Neuronal stem cell (in vitro differentiated cells): ENCODE data around the gene A3GALT2.

Source experiments
- DNase-seq: peaks from one replicate; pipeline ENCODE4 v3.0.0-alpha.2; 2013; ENCODE audit warnings: low spot score
- H2AFZ ChIP-seq: one replicate; pipeline ENCODE4 v1.6.1; 2013; ENCODE audit warnings: mild to moderate bottlenecking, low read length, inconsistent platforms
- H2AK5ac ChIP-seq: 2 replicates; pipeline ENCODE4 v1.6.1; 2013; ENCODE audit warnings: low read depth, mild to moderate bottlenecking, inconsistent platforms, low read length, moderate library complexity, mixed read lengths
- H2BK120ac ChIP-seq: 2 replicates; pipeline ENCODE4 v1.6.1; 2013; ENCODE audit warnings: low read depth, mild to moderate bottlenecking, inconsistent platforms, low read length, moderate library complexity, mixed read lengths
- H2BK12ac ChIP-seq: one replicate; pipeline ENCODE4 v1.6.1; 2013; ENCODE audit warnings: low read length, inconsistent platforms
- H2BK15ac ChIP-seq: 2 replicates; pipeline ENCODE4 v1.6.1; 2013; ENCODE audit warnings: mild to moderate bottlenecking, low read length, inconsistent platforms, mixed read lengths
- H2BK5ac ChIP-seq: one replicate; pipeline ENCODE4 v1.6.1; 2013; ENCODE audit warnings: inconsistent platforms, mild to moderate bottlenecking, low read length, moderate library complexity
- H3K14ac ChIP-seq: one replicate; pipeline ENCODE4 v1.6.1; 2013; ENCODE audit warnings: low read length, inconsistent platforms
- H3K18ac ChIP-seq: 2 replicates; pipeline ENCODE4 v1.6.1; 2013; ENCODE audit warnings: low read length, inconsistent platforms
- H3K23ac ChIP-seq: 2 replicates; pipeline ENCODE4 v1.6.1; 2013; ENCODE audit warnings: low read depth, mild to moderate bottlenecking, mixed read lengths, low read length, inconsistent platforms; ENCODE audit not compliant: poor library complexity
- H3K27ac ChIP-seq: replicated peaks from 3 replicates; pipeline ENCODE4 v1.5.1; 2013; ENCODE audit warnings: low read length, inconsistent platforms
- H3K27me3 ChIP-seq, 3 experiments: 2 replicates each; pipeline ENCODE4 v1.6.1; 2013; ENCODE audit warnings: low read length in 3 of 3, mild to moderate bottlenecking in 2 of 3, inconsistent platforms in 1 of 3, low read depth in 1 of 3, mixed read lengths in 1 of 3, moderate library complexity in 1 of 3; ENCODE audit not compliant: control insufficient read depth in 3 of 3, insufficient read depth in 3 of 3
- H3K36me3 ChIP-seq, 2 donors: replicated peaks in 1 of 2; 2 replicates each; pipeline ENCODE4 v1.6.1; 2013; ENCODE audit warnings: low read length in 2 of 2; ENCODE audit not compliant: control insufficient read depth in 2 of 2, insufficient read depth in 2 of 2
- H3K4ac ChIP-seq: 2 replicates; pipeline ENCODE4 v1.6.1; 2013; ENCODE audit warnings: inconsistent platforms, mild to moderate bottlenecking, low read length, moderate library complexity
- H3K4me1 ChIP-seq, 2 donors: 1 replicate in 1 of 2; 2 replicates in 1 of 2; pipeline ENCODE4 v1.6.1; 2013; ENCODE audit warnings: low read length in 2 of 2, low read depth in 1 of 2; ENCODE audit not compliant: control insufficient read depth in 2 of 2, insufficient read depth in 1 of 2
- H3K4me2 ChIP-seq: one replicate; pipeline ENCODE4 v1.6.1; 2013; ENCODE audit warnings: mild to moderate bottlenecking, low read length, inconsistent platforms; ENCODE audit not compliant: insufficient read depth, poor library complexity, severe bottlenecking
- H3K4me3 ChIP-seq, 2 donors: 2 replicates each; pipeline ENCODE4 v1.5.1; 2013; ENCODE audit warnings: low read length in 2 of 2, mild to moderate bottlenecking in 2 of 2, inconsistent platforms in 1 of 2, moderate library complexity in 1 of 2
- H3K79me1 ChIP-seq: one replicate; pipeline ENCODE4 v1.6.1; 2013; ENCODE audit warnings: low read depth, mild to moderate bottlenecking, inconsistent platforms, low read length, moderate library complexity
- H3K9ac ChIP-seq: one replicate; pipeline ENCODE4 v1.6.1; 2013; ENCODE audit warnings: mild to moderate bottlenecking, low read depth, low read length, inconsistent platforms; ENCODE audit not compliant: poor library complexity
- H3K9me3 ChIP-seq, 2 donors: replicated peaks in 1 of 2; 2 replicates each; pipeline versions ENCODE3 to v1.6.1; 2013; ENCODE audit warnings: low read length in 2 of 2, mild to moderate bottlenecking in 2 of 2, inconsistent platforms in 1 of 2, low read depth in 1 of 2, mixed read lengths in 1 of 2, moderate library complexity in 1 of 2; ENCODE audit not compliant: control insufficient read depth in 2 of 2, insufficient read depth in 1 of 2
- H4K8ac ChIP-seq: one replicate; pipeline ENCODE4 v1.6.1; 2013; ENCODE audit warnings: low read depth, mild to moderate bottlenecking, inconsistent platforms, low read length, moderate library complexity
- H4K91ac ChIP-seq: one replicate; pipeline ENCODE4 v1.6.1; 2013; ENCODE audit warnings: low read length, low read depth, mild to moderate bottlenecking, inconsistent platforms; ENCODE audit not compliant: poor library complexity
- WGBS, 2 donors: extraction: QIAGEN DNeasy Blood & Tissue Kit; methylation state at CpG; one replicate each; pipeline ENCODE4 v1.1.7; 2013; ENCODE audit warnings: missing lambda C conversion rate in 2 of 2, mixed read lengths in 1 of 2; ENCODE audit not compliant: insufficient read length in 2 of 2, insufficient replicate concordance in 1 of 2; ENCODE audit errors: extremely low coverage in 2 of 2; 5-methylcytosine and 5-hydroxymethylcytosine counted together

A3GALT2 gene

GRCh38 chr1:33263890-33264504, 56.9 kb downstream of the A3GALT2 start:
- Histone ChIP-seq H3K79me1 (peaks cover 12% of the 10 kb centered on the region), H3K9ac (no peak overlapping the region), H3K9me3 (peaks cover 0 to 2% of the 10 kb centered on the region in 2 donors), H4K91ac (no peak overlapping the region), H4K8ac (no peak overlapping the region), H2BK12ac (no peak overlapping the region), H2BK120ac (no peak overlapping the region), H3K23ac (no peak overlapping the region), H2AFZ (no peak overlapping the region), H3K36me3 (peaks cover 10 to 37% of the 10 kb centered on the region in 2 donors), H3K4ac (no peak overlapping the region), H3K27ac (no peak overlapping the region), H2AK5ac (no peak overlapping the region), H3K4me3 (peak overlapping the region in 1 of 2 donors; percentile 28), H3K14ac (no peak overlapping the region), H2BK15ac (no peak overlapping the region), H3K18ac (peak overlapping the region; percentile 24), H2BK5ac (no peak overlapping the region), H3K4me1 (peaks cover 7 to 25% of the 10 kb centered on the region in 2 donors), H3K27me3 (no peaks in the 10 kb centered on the region), H3K4me2 (no peak overlapping the region)
- no CpG with 5 or more reads among the region's 5 CpGs for WGBS, 2 donors
- no peak for DNase-seq

DNA sequence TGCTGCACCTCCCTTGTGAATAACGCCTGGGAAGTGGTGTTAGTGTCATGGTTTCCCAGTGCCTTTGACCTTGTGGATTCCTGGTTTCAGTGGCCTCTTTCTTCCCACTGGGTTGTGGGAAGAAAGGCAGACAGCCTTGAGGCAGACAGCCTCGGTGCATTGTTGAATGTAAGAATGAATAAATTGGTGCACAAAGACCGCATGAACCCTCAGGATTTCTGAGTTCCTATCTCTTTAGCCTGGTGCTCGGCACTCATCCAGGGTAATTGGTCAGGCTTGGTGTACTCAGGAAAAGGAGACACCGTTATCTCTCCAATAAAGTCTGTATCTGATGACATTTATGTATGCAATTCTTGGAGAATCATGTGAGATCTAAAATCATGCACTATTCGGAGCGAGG, 59.6 kb downstream of the A3GALT2 start:
- Histone ChIP-seq H3K4ac (no peak overlapping the region), H3K18ac (no peak overlapping the region), H2AK5ac (no peak overlapping the region), H3K9ac (no peak overlapping the region), H3K4me1 (peaks cover 19 to 40% of the 10 kb centered on the region in 2 donors), H4K91ac (no peak overlapping the region), H3K36me3 (peaks cover 8 to 29% of the 10 kb centered on the region in 2 donors), H3K4me3 (no peak overlapping the region), H2BK5ac (no peak overlapping the region), H3K4me2 (no peak overlapping the region), H2BK12ac (no peak overlapping the region), H2BK120ac (no peak overlapping the region), H3K14ac (no peak overlapping the region), H3K27ac (no peak overlapping the region), H2BK15ac (no peak overlapping the region), H3K9me3 (peaks cover 0 to 2% of the 10 kb centered on the region in 2 donors), H3K27me3 (no peaks in the 10 kb centered on the region), H2AFZ (no peak overlapping the region), H3K79me1 (peaks cover 16% of the 10 kb centered on the region), H4K8ac (no peak overlapping the region), H3K23ac (no peak overlapping the region)
- no CpG with 5 or more reads among the region's 7 CpGs for WGBS, 2 donors
- DNase-seq = no peak

DNA sequence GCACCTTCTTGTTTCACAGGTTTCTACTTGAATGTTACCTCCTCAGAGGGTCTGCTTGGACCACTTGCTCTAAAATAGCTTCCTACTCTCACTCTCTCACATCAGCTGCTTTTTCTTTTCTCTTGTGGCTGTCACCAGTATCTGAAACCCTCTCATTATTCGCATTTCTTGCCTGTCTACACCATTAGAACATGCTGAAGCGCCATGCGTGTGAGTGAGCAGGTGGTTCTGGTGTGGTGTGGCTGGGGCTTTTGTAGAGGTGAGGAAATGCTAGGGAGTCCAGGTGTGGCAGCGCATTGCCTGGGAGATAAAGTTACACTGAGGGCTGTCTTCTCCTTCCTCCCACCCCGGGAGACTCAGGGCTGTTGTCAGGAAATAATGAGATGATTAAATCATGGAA, 60.5 kb downstream of the A3GALT2 start:
- no peak overlapping the region for H2AFZ ChIP-seq
- no peak overlapping the region for H3K4ac ChIP-seq
- H3K18ac ChIP-seq = no peak overlapping the region
- peaks cover 7 to 21% of the 10 kb centered on the region in 2 donors for H3K36me3 ChIP-seq
- no peak overlapping the region for H2BK15ac ChIP-seq
- no peak overlapping the region for H2AK5ac ChIP-seq
- no peak overlapping the region for H3K14ac ChIP-seq
- H2BK12ac ChIP-seq = no peak overlapping the region
- H3K27ac ChIP-seq = no peak overlapping the region
- no peak overlapping the region for H3K9ac ChIP-seq
- WGBS, 2 donors = no CpG with 5 or more reads among the region's 5 CpGs
- no peak overlapping the region for H2BK120ac ChIP-seq
- no peak overlapping the region for H4K91ac ChIP-seq
- peaks cover 19 to 40% of the 10 kb centered on the region in 2 donors for H3K4me1 ChIP-seq
- DNase-seq = no peak
- no peaks in the 10 kb centered on the region for H3K27me3 ChIP-seq
- no peak overlapping the region for H4K8ac ChIP-seq
- peaks cover 13% of the 10 kb centered on the region for H3K79me1 ChIP-seq
- H3K4me3 ChIP-seq = no peak overlapping the region
- no peak overlapping the region for H3K4me2 ChIP-seq
- no peak overlapping the region for H3K23ac ChIP-seq
- H2BK5ac ChIP-seq = no peak overlapping the region
- H3K9me3 ChIP-seq = peaks cover 0 to 2% of the 10 kb centered on the region in 2 donors

DNA sequence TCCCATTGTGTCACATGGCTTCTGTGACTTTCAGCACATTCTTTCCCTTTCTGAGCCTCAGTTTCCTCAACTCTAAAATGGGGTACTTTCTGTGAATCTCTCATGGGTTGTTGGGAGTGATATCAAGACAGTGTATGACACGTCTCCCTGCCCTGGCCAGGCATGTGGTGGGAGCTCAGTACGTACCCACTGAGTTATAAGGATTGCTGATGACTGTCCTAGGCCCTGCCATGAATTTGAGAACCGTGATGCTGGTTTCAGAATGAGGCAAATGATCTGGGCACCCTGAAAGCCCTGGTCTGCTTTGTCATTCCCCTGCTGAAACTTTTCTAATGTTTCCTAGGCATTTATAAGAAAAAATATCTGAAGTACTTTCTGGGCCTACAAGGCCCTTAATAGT, 61.0 kb downstream of the A3GALT2 start:
- H3K4me1 ChIP-seq = peaks cover 19 to 40% of the 10 kb centered on the region in 2 donors
- no peak overlapping the region for H3K14ac ChIP-seq
- no peak overlapping the region for H3K18ac ChIP-seq
- H3K9me3 ChIP-seq = peaks cover 0 to 2% of the 10 kb centered on the region in 2 donors
- no peak overlapping the region for H3K9ac ChIP-seq
- H3K23ac ChIP-seq = no peak overlapping the region
- no peak overlapping the region for H2BK15ac ChIP-seq
- H2BK5ac ChIP-seq = no peak overlapping the region
- H3K27me3 ChIP-seq = no peaks in the 10 kb centered on the region
- H3K27ac ChIP-seq = no peak overlapping the region
- H4K8ac ChIP-seq = no peak overlapping the region
- no peak overlapping the region for H2BK120ac ChIP-seq
- no peak overlapping the region for H2AK5ac ChIP-seq
- H3K4me3 ChIP-seq = no peak overlapping the region
- no peak overlapping the region for H3K4ac ChIP-seq
- H3K36me3 ChIP-seq = peaks cover 7 to 21% of the 10 kb centered on the region in 2 donors
- WGBS, 2 donors = no CpG with 5 or more reads among the region's 3 CpGs
- no peak overlapping the region for H4K91ac ChIP-seq
- H3K4me2 ChIP-seq = no peak overlapping the region
- H2AFZ ChIP-seq = no peak overlapping the region
- no peak overlapping the region for H2BK12ac ChIP-seq
- DNase-seq = no peak
- H3K79me1 ChIP-seq = peaks cover 13% of the 10 kb centered on the region
